Measurements from ENCODE around the gene INKA2.

- TF ChIP-seq, protein P1, sequence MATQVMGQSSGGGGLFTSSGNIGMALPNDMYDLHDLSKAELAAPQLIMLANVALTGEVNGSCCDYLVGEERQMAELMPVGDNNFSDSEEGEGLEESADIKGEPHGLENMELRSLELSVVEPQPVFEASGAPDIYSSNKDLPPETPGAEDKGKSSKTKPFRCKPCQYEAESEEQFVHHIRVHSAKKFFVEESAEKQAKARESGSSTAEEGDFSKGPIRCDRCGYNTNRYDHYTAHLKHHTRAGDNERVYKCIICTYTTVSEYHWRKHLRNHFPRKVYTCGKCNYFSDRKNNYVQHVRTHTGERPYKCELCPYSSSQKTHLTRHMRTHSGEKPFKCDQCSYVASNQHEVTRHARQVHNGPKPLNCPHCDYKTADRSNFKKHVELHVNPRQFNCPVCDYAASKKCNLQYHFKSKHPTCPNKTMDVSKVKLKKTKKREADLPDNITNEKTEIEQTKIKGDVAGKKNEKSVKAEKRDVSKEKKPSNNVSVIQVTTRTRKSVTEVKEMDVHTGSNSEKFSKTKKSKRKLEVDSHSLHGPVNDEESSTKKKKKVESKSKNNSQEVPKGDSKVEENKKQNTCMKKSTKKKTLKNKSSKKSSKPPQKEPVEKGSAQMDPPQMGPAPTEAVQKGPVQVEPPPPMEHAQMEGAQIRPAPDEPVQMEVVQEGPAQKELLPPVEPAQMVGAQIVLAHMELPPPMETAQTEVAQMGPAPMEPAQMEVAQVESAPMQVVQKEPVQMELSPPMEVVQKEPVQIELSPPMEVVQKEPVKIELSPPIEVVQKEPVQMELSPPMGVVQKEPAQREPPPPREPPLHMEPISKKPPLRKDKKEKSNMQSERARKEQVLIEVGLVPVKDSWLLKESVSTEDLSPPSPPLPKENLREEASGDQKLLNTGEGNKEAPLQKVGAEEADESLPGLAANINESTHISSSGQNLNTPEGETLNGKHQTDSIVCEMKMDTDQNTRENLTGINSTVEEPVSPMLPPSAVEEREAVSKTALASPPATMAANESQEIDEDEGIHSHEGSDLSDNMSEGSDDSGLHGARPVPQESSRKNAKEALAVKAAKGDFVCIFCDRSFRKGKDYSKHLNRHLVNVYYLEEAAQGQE (IDR thresholded peaks at IDR 0.05; ENCODE audit: borderline replicate concordance): no peak
- TF ChIP-seq, protein P2, sequence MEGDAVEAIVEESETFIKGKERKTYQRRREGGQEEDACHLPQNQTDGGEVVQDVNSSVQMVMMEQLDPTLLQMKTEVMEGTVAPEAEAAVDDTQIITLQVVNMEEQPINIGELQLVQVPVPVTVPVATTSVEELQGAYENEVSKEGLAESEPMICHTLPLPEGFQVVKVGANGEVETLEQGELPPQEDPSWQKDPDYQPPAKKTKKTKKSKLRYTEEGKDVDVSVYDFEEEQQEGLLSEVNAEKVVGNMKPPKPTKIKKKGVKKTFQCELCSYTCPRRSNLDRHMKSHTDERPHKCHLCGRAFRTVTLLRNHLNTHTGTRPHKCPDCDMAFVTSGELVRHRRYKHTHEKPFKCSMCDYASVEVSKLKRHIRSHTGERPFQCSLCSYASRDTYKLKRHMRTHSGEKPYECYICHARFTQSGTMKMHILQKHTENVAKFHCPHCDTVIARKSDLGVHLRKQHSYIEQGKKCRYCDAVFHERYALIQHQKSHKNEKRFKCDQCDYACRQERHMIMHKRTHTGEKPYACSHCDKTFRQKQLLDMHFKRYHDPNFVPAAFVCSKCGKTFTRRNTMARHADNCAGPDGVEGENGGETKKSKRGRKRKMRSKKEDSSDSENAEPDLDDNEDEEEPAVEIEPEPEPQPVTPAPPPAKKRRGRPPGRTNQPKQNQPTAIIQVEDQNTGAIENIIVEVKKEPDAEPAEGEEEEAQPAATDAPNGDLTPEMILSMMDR (IDR thresholded peaks at IDR 0.05; ENCODE audit: poor library complexity, severe bottlenecking): no peak
- TF ChIP-seq SMC3 (conservative IDR thresholded peaks at IDR 0.05; ENCODE audit: poor library complexity) (no peak), TAF1 (IDR thresholded peaks at IDR 0.05; ENCODE audit: low read depth) (no peak), MXI1 (conservative IDR thresholded peaks at IDR 0.05; ENCODE audit: poor library complexity, severe bottlenecking) (no peak), EP300 (conservative IDR thresholded peaks at IDR 0.05; ENCODE audit: poor library complexity, severe bottlenecking) (no peak), RAD21 (conservative IDR thresholded peaks at IDR 0.05) (no peak)
These were observed 10.4 kb upstream of the INKA2 start for GRCh38 chr1:111749628-111750027.

All from neural cell (in vitro differentiated cells).